Measurements from ENCODE around the gene HLCS. TPM values are rescaled to one million over a fixed set of nuclear protein-coding genes. Genes with fewer than 3 reads are reported as not detected.

The HLCS gene
- total RNA-seq, 1 donor from 2014 or later, result 20.2 TPM

GRCh38 chr21:36761685-36762084 lies 204.8 kb downstream of the HLCS start:
- H3K36me3 Mint-ChIP-seq, result peaks cover 3% of the 10 kb centered on the region
- H3K9me3 Mint-ChIP-seq, result no peaks in the 10 kb centered on the region
- peaks cover 5% of the 10 kb centered on the region for H3K4me1 Mint-ChIP-seq
- H3K4me3 Mint-ChIP-seq, result no peak overlapping the region
- TF ChIP-seq CTCF (IDR thresholded peaks at IDR 0.05; ENCODE audit: unreplicated experiment), result no peak
- H3K27ac Mint-ChIP-seq, result no peak overlapping the region
- no peak for DNase-seq (ENCODE audit: low spot score in 2 of 2, unreplicated experiment in 2 of 2)
- H3K27me3 Mint-ChIP-seq (ENCODE audit: low read depth), result no peaks in the 10 kb centered on the region

DNA sequence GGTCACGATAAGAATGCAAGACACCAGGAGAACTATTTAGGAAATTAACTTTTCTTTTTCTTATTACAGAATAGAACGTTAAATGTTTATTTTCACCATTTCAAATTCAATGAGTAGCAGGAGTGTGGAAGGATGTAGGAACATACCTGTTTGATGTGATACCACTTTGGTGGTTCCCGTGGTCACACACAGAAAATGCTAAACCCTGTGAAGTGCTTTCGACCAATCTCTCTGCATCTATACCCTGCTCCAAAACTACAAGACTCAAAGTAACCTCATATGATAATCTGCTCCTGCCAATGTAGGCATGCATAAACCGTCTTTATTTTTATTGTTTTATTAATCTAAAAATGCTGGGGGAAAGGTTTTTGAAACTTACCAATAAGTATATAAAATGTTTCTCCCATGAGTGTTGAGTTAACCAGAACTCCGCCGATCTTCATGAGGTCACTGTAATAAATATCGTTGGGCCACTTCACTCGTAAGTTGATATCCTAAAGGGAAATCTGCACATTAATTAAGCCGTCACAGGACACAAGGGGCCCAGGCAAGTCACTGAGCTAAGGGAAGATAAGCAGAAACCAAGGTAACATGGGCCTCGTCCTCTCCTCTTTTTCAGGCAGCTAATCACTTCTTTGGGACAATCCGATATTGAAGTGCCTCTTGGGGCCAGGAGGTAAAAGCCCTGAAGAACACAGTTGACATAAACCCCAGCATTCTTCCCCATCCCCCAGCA lies 207.0 kb downstream of the HLCS start:
- Mint-ChIP-seq H3K27me3 (ENCODE audit: low read depth) (no peaks in the 10 kb centered on the region), H3K4me3 (no peak overlapping the region), H3K27ac (no peak overlapping the region), H3K9me3 (no peaks in the 10 kb centered on the region), H3K36me3 (peaks cover 8% of the 10 kb centered on the region), H3K4me1 (peaks cover 5% of the 10 kb centered on the region)
- no peak for TF ChIP-seq CTCF (IDR thresholded peaks at IDR 0.05; ENCODE audit: unreplicated experiment)
- no peak for DNase-seq (ENCODE audit: low spot score in 2 of 2, unreplicated experiment in 2 of 2)

GRCh38 chr21:36757196-36757595 lies 209.3 kb downstream of the HLCS start:
- Mint-ChIP-seq H3K27me3 (ENCODE audit: low read depth) (no peaks in the 10 kb centered on the region), H3K4me3 (no peak overlapping the region), H3K27ac (no peak overlapping the region), H3K9me3 (no peaks in the 10 kb centered on the region), H3K4me1 (peaks cover 13% of the 10 kb centered on the region), H3K36me3 (peaks cover 10% of the 10 kb centered on the region)
- DNase-seq (ENCODE audit: low spot score in 2 of 2, unreplicated experiment in 2 of 2), result no peak
- no peak for TF ChIP-seq CTCF (IDR thresholded peaks at IDR 0.05; ENCODE audit: unreplicated experiment)

- peaks cover 18% of the 10 kb centered on the region for H3K4me1 Mint-ChIP-seq
- no peak overlapping the region for H3K27ac Mint-ChIP-seq
- no peak for DNase-seq (ENCODE audit: low spot score in 2 of 2, unreplicated experiment in 2 of 2)
- peaks cover 10% of the 10 kb centered on the region for H3K36me3 Mint-ChIP-seq
- H3K27me3 Mint-ChIP-seq (ENCODE audit: low read depth), result no peaks in the 10 kb centered on the region
- no peaks in the 10 kb centered on the region for H3K9me3 Mint-ChIP-seq
- no peak for TF ChIP-seq CTCF (IDR thresholded peaks at IDR 0.05; ENCODE audit: unreplicated experiment)
- no peak overlapping the region for H3K4me3 Mint-ChIP-seq
Observed at GRCh38 chr21:36756527-36756926, 209.9 kb downstream of the HLCS start.

DNA sequence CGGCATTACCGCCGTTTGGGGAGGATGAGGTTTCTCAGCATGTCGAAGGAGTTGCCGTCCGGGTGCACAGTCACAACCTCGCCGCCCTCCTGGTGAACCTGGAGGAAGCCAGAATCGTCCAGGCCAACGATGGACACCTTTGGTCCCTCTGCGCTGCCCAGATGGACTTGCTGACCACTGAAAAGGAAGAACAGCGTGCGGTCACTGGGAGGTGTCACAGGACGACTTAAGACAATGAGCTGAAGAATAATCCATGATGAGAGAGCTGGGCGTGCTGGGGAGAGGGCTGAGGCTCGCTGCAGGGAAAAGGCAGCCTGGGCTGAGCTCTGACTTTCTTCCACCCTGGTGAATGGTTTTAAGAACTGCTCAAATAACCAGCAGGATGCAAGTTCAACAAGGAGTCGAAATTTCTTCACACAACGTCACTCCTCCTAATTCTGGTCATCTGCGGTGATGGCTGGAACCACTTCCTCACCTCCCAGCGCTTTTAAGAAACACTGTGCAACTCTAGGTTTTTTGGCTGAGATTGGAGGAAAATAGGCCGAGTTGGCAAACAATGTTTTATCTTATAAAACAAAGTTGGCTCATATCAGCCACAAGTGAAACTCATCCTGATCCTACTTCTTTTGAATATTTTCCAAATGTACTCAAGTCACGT lies 212.1 kb downstream of the HLCS start:
- H3K4me3 Mint-ChIP-seq, result no peak overlapping the region

More for the DNA sequence above, 212.1 kb downstream of the HLCS start:
- H3K4me1 Mint-ChIP-seq, result peaks cover 28% of the 10 kb centered on the region
- H3K27ac Mint-ChIP-seq, result no peak overlapping the region
- no peaks in the 10 kb centered on the region for H3K9me3 Mint-ChIP-seq
- no peak for DNase-seq (ENCODE audit: low spot score in 2 of 2, unreplicated experiment in 2 of 2)
- peaks cover 9% of the 10 kb centered on the region for H3K36me3 Mint-ChIP-seq
- TF ChIP-seq CTCF (IDR thresholded peaks at IDR 0.05; ENCODE audit: unreplicated experiment), result no peak
- peaks cover under 1% of the 10 kb centered on the region for H3K27me3 Mint-ChIP-seq (ENCODE audit: low read depth)
